ENCODE measurements around the gene ADAMTSL5.

ADAMTSL5 gene

GRCh38 chr19:1466461-1467214 is 46.2 kb downstream of the ADAMTSL5 start:
- ATAC-seq = no peak

GRCh38 chr19:1466018-1466460 is 46.8 kb downstream of the ADAMTSL5 start:
- TF ChIP-seq ZFP3 (CRISPR knock-in tag; IDR thresholded peaks at IDR 0.05) (no peak), PPARA (CRISPR knock-in tag; IDR thresholded peaks at IDR 0.05; ENCODE audit: borderline replicate concordance) (no peak), TCF4 (CRISPR knock-in tag; IDR thresholded peaks at IDR 0.05; ENCODE audit: borderline replicate concordance) (no peak), RARB (CRISPR knock-in tag; IDR thresholded peaks at IDR 0.05) (no peak), ZNF70 (CRISPR knock-in tag; IDR thresholded peaks at IDR 0.05) (no peak), TOX (CRISPR knock-in tag; IDR thresholded peaks at IDR 0.05; ENCODE audit: borderline replicate concordance) (no peak), ZC3H10 (CRISPR knock-in tag; IDR thresholded peaks at IDR 0.05) (no peak), OSR1 (CRISPR knock-in tag; IDR thresholded peaks at IDR 0.05) (no peak), ZNF8 (CRISPR knock-in tag; IDR thresholded peaks at IDR 0.05) (no peak), ISL1 (CRISPR knock-in tag; IDR thresholded peaks at IDR 0.05) (no peak), ARNTL (CRISPR knock-in tag; IDR thresholded peaks at IDR 0.05; ENCODE audit: borderline replicate concordance, low read depth) (no peak), CSDC2 (CRISPR knock-in tag; IDR thresholded peaks at IDR 0.05) (no peak), POU6F1 (CRISPR knock-in tag; IDR thresholded peaks at IDR 0.05; ENCODE audit: borderline replicate concordance, low read depth) (no peak), TSHZ2 (CRISPR knock-in tag; IDR thresholded peaks at IDR 0.05) (no peak), BACH2 (CRISPR knock-in tag; IDR thresholded peaks at IDR 0.05; ENCODE audit: borderline replicate concordance) (no peak), ZNF565 (CRISPR knock-in tag; conservative IDR thresholded peaks at IDR 0.05; ENCODE audit: low read depth) (no peak), ESRRG (CRISPR knock-in tag; IDR thresholded peaks at IDR 0.05) (no peak), SNAI2 (CRISPR knock-in tag; IDR thresholded peaks at IDR 0.05) (no peak)
- ATAC-seq = no peak

More at GRCh38 chr19:1466461-1467214, 46.2 kb downstream of the ADAMTSL5 start:
- TF ChIP-seq CSDC2 (CRISPR knock-in tag; IDR thresholded peaks at IDR 0.05) (no peak), PPARA (CRISPR knock-in tag; IDR thresholded peaks at IDR 0.05; ENCODE audit: borderline replicate concordance) (no peak), GLIS3 (CRISPR knock-in tag; IDR thresholded peaks at IDR 0.05) (no peak), ZC3H10 (CRISPR knock-in tag; IDR thresholded peaks at IDR 0.05) (no peak), ZFP3 (CRISPR knock-in tag; IDR thresholded peaks at IDR 0.05) (no peak), ZFP30 (CRISPR knock-in tag; IDR thresholded peaks at IDR 0.05) (no peak)
- TF ChIP-seq, protein P1, sequence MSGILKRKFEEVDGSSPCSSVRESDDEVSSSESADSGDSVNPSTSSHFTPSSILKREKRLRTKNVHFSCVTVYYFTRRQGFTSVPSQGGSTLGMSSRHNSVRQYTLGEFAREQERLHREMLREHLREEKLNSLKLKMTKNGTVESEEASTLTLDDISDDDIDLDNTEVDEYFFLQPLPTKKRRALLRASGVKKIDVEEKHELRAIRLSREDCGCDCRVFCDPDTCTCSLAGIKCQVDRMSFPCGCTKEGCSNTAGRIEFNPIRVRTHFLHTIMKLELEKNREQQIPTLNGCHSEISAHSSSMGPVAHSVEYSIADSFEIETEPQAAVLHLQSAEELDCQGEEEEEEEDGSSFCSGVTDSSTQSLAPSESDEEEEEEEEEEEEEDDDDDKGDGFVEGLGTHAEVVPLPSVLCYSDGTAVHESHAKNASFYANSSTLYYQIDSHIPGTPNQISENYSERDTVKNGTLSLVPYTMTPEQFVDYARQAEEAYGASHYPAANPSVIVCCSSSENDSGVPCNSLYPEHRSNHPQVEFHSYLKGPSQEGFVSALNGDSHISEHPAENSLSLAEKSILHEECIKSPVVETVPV (CRISPR knock-in tag; IDR thresholded peaks at IDR 0.05) = no peak
- TF ChIP-seq, protein P2, sequence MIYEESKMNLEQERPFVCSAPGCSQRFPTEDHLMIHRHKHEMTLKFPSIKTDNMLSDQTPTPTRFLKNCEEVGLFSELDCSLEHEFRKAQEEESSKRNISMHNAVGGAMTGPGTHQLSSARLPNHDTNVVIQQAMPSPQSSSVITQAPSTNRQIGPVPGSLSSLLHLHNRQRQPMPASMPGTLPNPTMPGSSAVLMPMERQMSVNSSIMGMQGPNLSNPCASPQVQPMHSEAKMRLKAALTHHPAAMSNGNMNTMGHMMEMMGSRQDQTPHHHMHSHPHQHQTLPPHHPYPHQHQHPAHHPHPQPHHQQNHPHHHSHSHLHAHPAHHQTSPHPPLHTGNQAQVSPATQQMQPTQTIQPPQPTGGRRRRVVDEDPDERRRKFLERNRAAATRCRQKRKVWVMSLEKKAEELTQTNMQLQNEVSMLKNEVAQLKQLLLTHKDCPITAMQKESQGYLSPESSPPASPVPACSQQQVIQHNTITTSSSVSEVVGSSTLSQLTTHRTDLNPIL (CRISPR knock-in tag; IDR thresholded peaks at IDR 0.05; ENCODE audit: low read depth) = no peak

DNA sequence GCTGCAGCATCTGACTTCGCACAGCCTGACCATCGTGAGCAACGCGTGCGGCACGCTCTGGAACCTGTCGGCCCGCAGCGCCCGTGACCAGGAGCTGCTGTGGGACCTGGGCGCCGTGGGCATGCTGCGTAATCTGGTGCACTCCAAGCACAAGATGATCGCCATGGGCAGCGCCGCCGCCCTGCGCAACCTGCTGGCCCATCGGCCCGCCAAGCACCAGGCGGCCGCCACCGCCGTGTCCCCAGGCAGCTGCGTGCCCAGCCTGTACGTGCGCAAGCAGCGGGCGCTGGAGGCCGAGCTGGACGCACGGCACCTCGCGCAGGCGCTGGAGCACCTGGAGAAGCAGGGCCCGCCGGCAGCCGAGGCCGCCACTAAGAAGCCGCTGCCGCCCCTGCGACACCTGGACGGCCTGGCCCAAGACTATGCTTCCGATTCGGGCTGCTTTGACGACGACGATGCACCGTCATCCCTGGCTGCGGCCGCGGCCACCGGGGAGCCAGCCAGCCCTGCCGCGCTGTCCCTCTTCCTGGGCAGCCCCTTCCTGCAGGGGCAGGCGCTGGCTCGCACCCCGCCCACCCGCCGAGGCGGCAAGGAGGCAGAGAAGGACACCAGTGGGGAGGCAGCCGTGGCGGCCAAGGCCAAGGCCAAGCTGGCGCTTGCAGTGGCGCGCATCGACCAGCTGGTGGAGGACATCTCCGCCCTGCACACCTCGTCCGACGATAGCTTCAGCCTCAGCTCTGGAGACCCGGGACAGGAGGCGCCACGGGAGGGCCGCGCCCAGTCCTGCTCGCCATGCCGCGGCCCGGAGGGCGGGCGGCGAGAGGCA is 47.4 kb downstream of the ADAMTSL5 start:
- no peak for TF ChIP-seq ARNTL (CRISPR knock-in tag; IDR thresholded peaks at IDR 0.05; ENCODE audit: borderline replicate concordance, low read depth)
- no peak for TF ChIP-seq CSDC2 (CRISPR knock-in tag; IDR thresholded peaks at IDR 0.05)
- no peak for TF ChIP-seq ZFP3 (CRISPR knock-in tag; IDR thresholded peaks at IDR 0.05)
- no peak for TF ChIP-seq RARB (CRISPR knock-in tag; IDR thresholded peaks at IDR 0.05)
- TF ChIP-seq ZNF70 (CRISPR knock-in tag; IDR thresholded peaks at IDR 0.05) = no peak
- TF ChIP-seq ZNF8 (CRISPR knock-in tag; IDR thresholded peaks at IDR 0.05) = no peak
- TF ChIP-seq TCF4 (CRISPR knock-in tag; IDR thresholded peaks at IDR 0.05; ENCODE audit: borderline replicate concordance) = no peak
- TF ChIP-seq PATZ1 (CRISPR knock-in tag; IDR thresholded peaks at IDR 0.05; ENCODE audit: borderline replicate concordance) = no peak
- TF ChIP-seq ESRRG (CRISPR knock-in tag; IDR thresholded peaks at IDR 0.05) = no peak
- TF ChIP-seq SNAI2 (CRISPR knock-in tag; IDR thresholded peaks at IDR 0.05) = no peak
- no peak for ATAC-seq
